EL (cell line): ENCODE results near the gene HSDL1.
A peak's percentile ranks its signal among the peaks of the same experiment; 100 is the strongest.

Experiments used
- DNase-seq: peaks from one replicate; pipeline ENCODE4 v3.0.0-alpha.2; 2016

The HSDL1 gene

DNA sequence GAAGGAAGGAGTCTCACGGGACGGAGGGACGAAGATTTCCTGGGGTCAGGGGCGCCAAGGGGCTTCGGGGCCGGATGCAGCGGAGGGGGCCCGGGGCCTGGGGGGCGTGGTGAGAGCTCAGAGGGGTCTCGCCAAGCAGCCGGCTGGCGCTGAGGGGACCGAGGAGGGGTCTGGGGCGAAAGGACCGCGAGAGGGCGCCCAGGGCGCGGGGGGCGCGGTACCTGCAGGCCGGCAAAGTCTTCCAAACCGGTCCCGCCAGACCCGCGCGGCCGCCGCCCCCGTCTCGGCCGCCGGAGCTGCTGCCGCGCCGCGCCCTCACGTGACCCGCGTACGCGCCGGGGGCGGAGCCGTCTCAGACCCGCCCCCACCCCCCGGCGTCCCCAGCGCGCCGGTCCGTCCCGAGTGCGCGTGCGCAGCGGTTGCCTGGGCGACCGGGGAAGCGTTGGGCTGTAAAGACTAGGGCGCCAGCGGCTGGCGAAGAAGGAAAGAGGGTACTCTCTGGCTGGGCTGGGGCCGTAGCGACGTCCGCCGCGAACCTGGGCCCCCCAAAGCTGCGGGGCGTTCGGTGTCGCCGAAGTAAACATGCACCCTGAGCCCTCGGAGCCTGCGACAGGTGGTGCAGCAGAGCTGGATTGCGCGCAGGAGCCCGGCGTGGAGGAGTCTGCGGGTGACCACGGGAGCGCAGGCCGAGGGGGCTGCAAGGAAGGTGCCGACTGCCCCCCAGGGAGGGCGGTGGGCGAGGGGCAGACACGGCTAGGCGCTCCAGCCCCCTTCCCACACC, at the start of gene HSDL1, which contains the start of gene DNAAF1:
Gene HSDL1, minus strand, starts transcription at position 319 of the 781 bp plus-strand sequence. CDS start 13,856 bp downstream, outside the sequence.
Gene DNAAF1, plus strand, starts transcription at position 450 of the 781 bp plus-strand sequence. Its CDS starts 133 bp downstream, at position 583.
- peak; percentile 83 for DNase-seq

- no peak for DNase-seq
These were observed 49.0 kb upstream of the HSDL1 start for GRCh38 chr16:84194018-84194417.

GRCh38 chr16:84193480-84193879, 48.5 kb upstream of the HSDL1 start:
- no peak for DNase-seq

DNA sequence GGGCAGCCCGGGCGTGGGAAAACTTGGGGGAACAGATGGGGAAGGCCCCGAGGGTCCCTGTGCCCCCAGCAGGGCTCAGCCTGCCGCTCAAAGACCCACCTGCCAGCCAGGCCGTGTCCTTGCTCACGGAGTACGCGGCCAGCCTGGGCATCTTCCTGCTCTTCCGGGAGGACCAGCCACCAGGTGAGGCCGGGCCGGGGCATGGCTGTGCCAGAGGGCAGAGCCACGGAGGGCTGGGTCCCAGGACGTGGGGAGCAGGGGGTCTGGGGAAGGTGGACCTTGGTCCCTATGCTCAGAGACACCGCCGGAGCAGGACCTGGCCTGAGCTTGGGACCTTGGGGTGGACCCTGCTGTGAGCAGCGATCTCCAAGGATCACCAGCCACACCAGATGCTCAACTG, 46.5 kb upstream of the HSDL1 start:
- no peak for DNase-seq

DNA sequence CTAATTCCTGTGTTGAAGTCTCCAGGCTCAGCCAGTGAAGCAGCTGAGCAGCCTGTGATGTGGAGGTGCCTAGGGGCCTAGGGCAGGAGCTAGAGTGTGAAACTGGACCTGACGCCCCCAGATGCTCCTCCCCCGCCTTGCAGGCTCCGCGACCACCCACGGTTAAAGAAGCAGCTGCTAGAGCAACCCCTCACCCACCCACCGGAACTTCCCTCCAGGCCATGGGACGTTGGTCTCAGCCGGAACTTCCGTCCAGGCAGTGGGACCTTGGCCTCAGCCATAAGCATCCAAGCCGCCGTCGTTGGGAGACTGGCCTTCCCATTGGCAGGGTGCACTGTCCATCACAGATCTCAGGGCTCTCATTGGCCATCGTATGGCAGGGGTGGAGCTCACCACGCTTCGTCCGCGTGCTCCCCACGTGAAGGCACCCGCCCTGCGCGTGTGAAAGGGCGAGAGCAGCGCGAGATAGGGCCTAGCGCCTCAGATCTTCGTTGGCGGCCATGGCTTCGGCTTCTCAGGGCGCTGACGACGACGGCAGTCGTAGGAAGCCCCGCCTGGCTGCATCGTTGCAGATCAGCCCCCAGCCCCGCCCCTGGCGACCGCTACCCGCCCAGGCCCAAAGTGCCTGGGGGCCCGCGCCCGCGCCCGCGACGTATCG, 45.9 kb upstream of the HSDL1 start, which contains the start of gene ADAD2:
Gene ADAD2, plus strand, starts transcription at position 427 of the 658 bp plus-strand sequence. Its CDS starts 74 bp downstream, at position 501.
- no peak for DNase-seq

- DNase-seq, result peak; percentile 92
These were observed 41.9 kb upstream of the HSDL1 start, which contains the start of gene TAF1C for GRCh38 chr16:84186685-84187437. TAF1C (minus strand) TSS chr16:84187057; CDS start chr16:84184988, 2,069 bp downstream.

- DNase-seq, result no peak
These were observed 39.8 kb upstream of the HSDL1 start for GRCh38 chr16:84184775-84185174.

GRCh38 chr16:84183911-84184591, 39.1 kb upstream of the HSDL1 start:
- no peak for DNase-seq

DNA sequence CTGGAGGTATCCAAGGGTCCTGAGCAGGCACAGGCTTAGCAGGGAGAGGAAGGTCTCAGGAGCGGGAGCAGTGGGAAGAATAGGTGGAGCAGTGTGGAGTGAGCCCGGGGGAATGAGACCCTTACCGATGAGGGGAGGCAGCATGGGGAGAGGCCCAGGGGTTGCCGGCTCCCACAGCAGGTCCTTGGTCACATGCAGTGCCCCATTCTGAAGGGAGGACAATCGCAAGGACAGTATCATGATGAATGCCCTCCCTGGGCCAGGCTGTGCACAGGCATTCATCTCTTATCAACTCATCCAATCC, 38.5 kb upstream of the HSDL1 start:
- no peak for DNase-seq

- no peak for DNase-seq
These were observed 37.9 kb upstream of the HSDL1 start for GRCh38 chr16:84182680-84183571.

DNA sequence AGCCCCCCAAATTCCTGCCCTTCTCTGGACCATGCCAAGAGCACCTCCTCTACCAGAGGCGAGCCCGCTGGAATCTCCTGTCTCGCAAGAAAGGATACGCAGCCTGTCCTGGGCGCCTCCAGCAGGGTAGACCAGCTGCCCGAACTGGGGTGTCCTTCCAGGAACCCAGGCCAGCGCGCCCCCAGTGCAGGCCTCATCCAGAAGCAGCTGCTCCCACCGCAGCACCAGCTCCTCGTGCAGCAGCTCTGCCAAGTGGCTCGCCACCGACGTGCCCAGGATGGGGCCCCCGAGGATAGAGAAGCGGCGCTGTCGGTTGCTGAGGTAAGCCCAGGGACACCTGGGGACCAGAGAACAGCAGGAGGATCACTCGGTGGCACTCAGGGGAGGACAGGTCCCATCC, 37.1 kb upstream of the HSDL1 start:
- DNase-seq, result no peak

DNA sequence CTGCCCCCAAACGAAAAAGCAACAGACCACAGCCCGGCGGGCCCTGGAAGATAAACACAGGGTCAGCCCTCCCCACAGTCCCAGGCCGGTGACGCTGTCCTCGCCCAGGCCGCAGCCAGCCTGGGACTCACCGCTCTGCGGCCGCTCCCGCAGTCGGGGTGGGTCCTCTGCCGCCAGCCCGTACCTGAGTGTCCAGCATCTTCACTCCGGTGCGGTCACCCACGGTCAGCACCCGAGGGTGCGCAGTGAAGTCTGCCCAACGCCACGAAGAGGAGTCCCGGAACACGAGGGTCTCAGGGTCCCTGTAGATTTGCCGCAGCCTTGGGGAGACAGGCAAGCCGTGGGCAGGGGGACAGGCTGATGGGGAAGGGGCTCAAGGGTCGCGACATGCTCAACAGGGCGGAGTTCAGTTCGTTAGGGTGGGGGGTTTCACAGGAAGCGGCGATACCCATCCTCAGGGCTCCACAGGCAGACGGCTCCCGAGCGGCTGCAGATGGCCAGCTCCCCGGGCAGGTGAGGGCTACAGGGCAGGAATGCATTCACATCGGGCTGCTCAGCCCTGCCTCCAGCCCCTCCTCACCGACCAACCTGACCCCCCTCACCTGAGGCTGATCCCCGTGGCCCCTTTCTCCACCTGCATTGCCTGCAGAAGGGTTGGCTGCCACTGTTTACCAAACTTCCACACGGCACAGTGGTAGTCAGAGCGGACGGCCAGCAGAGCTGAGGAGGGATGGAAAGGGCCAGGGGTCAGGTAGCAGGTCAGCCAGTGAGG, 36.4 kb upstream of the HSDL1 start:
- DNase-seq, result no peak

DNA sequence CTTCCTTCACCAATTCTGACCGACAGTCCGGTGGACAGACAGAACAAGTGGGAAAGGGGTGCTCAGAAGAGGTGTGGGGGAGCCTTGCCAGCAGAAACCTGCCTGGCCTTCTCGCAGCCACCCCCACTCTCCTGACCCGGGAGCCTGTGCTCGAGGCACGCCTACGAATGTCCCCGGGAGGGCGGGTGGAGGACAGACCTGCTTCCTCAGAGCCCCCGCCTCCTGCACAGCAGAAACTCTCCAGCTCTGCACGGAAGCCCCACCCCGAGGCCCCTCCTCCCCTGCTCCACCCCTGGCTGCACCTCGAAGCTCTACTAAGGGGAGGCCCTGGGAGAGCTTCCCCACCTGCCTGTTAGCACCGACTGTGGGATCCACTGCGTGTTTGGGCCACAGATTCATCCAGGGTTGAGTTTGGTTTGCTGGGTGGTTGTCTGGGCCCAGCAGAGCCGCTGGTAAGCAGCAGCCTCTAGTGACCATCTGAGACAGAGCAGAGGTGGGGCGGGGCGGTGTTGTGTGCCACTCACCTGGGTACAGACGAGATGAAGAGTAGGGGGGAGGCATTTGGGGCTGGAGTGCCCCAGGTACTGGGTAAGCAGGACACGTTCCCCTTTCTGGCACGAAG, 35.7 kb upstream of the HSDL1 start:
- no peak for DNase-seq

DNA sequence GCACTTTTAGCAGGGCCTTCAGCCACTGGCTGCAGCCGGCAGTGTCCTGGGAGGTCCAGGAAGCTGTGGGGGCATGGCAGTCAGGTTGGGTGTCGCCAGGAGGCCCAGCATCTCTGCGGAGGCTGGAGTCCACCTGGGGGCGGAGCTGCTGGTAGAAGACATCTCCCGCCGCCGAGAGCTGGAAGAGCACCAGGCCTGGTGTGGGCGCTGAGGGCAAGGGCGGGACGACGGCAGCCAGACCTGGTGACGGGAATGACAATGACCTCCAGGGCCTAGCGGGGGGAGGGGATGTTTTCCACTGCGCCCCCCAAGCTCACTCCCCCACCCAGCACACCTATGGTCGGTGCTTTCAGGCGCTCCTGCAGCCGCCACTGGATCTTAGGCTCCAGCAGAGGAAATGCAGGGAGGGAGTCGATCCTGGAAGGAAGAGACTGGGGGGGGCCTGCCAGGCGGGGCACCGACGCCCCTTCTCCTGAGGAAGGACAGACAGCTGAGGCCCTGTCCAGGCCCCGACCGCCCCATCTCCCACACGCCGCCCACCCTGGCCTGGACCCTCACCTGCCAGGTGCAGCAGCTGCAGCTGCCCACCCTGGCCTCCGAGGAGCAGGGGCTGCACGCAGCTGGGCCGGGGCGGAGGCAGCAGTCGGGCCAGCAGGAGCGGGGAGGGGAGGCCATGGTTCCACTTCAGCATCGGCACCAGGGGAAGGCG, 34.8 kb upstream of the HSDL1 start:
- DNase-seq, result no peak

- DNase-seq, result no peak
These were observed 34.1 kb upstream of the HSDL1 start for GRCh38 chr16:84178892-84179611.

DNA sequence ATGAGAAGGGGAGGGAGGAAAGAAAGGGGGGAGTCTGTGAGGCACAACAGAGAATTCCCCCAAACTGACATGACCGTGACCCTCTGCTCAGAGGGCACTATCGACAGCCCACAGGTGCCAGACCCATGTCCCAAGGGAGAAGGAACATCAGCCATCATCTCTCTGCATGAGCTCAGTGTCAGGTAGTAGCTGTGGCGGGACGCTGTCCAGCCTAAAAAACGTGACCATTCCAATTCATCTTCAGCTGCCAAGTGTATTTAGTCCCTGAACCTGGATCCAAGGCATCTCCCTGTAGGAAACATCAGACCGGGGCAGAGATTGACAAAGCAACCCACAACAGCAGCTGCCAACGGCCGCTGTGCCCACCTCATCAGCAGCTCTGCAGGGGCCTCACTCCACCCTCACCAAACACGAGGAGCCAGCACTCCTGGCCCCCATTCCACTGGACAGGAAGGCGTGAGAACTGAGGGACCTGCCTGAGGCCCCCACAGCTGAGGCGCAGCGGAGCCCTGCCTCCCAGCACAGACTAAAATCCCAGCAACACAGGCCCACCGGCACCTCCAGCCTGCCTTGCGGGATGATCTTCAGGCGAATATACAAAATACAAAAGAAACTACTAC, 33.3 kb upstream of the HSDL1 start:
- DNase-seq, result no peak

DNA sequence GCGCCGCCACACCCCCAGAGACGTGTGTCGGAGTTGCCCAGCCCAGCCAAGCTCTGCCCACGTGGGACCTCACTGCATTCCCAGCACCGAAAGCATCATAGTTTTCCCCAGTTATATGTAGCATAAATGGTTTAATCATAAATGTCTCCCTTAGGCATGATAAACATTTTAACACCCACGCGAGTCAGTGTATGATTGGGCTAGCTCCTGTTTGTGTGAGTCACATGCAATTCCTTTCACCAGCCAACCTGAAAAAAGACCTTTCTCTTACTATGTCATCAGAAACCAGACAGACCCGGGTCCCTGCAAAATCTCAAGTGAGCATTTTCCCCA, 32.7 kb upstream of the HSDL1 start:
- DNase-seq, result peak; percentile 36

DNA sequence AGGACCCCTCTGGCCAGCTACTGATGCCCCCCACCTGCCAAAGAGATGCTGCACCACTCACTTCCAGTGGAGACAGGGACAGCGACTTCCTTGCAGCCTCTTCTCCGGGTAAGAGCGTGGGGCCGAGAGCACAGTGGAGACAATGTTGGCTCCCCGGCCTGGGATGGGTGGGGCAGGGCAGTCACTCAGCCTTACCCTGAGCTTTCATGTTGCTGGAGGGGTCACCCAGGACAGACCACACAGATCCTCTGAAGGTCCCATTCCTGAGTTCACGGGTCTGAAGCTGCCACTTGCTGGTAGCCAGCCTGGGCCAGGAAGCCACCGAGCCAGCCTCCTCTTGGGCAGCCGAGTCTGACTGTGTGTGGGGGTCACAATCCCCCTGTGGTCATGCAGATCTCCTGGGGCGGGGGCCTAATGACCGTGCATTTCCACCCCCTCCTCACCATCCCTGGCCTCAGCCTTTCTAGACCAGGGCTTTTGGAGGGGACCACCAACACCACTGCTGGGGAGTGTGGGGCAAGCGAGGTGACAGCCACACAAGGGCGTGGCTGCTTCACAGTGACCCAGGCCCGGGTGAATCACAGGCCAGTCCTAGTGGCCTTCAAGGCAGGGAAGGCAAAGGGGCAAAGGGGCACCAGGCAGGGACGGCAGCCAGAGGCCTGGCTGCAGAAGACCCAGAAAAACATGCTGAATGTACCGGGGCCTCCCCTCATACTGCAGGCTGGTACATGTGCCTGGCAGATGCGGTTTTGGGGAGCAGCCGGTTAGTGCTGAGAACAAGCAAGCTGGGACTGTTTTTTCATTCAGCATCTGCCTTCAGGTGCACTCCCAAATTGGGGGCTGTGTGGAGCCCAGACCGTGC, 31.4 kb upstream of the HSDL1 start:
- DNase-seq, result no peak
